HL-60/S4 treated with phorbol 12-myristate 13-acetate at 8.2 ng/mL for 4 days and 3 days (cell line): ENCODE data around the gene JCAD.
"Not testable (repeated sequence)": the region's sequence is repeated elsewhere in the genome, so short reads cannot be mapped to it uniquely, and the experiment has no call there.

ENCODE experiments used
- in situ Hi-C: fragments of 300-500 bp; cut with MboI; formaldehyde crosslinking; loops from 2 replicates; pipeline ENCODE4 v1.15.0; 2022; ENCODE audit warnings: low sequenced_read_pairs

The JCAD gene

GRCh38 chr10:30059209-30060107 is at the start of gene JCAD:
Gene JCAD, minus strand, starts transcription at chr10:30059586. Its CDS starts 11,774 bp downstream, at chr10:30047812.
- in situ Hi-C loops = no loop called here

- in situ Hi-C loops = no loop called here
Observed at GRCh38 chr10:30106987-30107386, 47.6 kb upstream of the JCAD start.

- in situ Hi-C loops = no loop called here
Observed at GRCh38 chr10:30103595-30104320, 44.4 kb upstream of the JCAD start.

- in situ Hi-C loops = not testable (repeated sequence)
Observed at GRCh38 chr10:30099706-30100105, 40.3 kb upstream of the JCAD start.

- in situ Hi-C loops = no loop called here
Observed at GRCh38 chr10:30099101-30099500, 39.7 kb upstream of the JCAD start.

- in situ Hi-C loops = no loop called here
Observed at GRCh38 chr10:30098629-30099028, 39.2 kb upstream of the JCAD start.

- in situ Hi-C loops = no loop called here
Observed at GRCh38 chr10:30096564-30096963, 37.2 kb upstream of the JCAD start.

GRCh38 chr10:30095631-30096422 is 36.4 kb upstream of the JCAD start:
- in situ Hi-C loops = no loop called here

- in situ Hi-C loops = no loop called here
Observed at GRCh38 chr10:30094601-30095000, 35.2 kb upstream of the JCAD start.

GRCh38 chr10:30093303-30093950 is 34.0 kb upstream of the JCAD start:
- in situ Hi-C loops = no loop called here

GRCh38 chr10:30092151-30092790 is 32.9 kb upstream of the JCAD start:
- in situ Hi-C loops = no loop called here

- in situ Hi-C loops = no loop called here
Observed at GRCh38 chr10:30091136-30091535, 31.8 kb upstream of the JCAD start.

- in situ Hi-C loops = no loop called here
Observed at GRCh38 chr10:30088178-30088577, 28.8 kb upstream of the JCAD start.

- in situ Hi-C loops = no loop called here
Observed at GRCh38 chr10:30083934-30084333, 24.5 kb upstream of the JCAD start.

GRCh38 chr10:30081182-30081581 is 21.8 kb upstream of the JCAD start:
- in situ Hi-C loops = no loop called here

GRCh38 chr10:30080161-30080560 is 20.8 kb upstream of the JCAD start:
- in situ Hi-C loops = no loop called here

- in situ Hi-C loops = no loop called here
Observed at GRCh38 chr10:30079408-30079807, 20.0 kb upstream of the JCAD start.

GRCh38 chr10:30075481-30075880 is 16.1 kb upstream of the JCAD start:
- in situ Hi-C loops = no loop called here

- in situ Hi-C loops = no loop called here
Observed at GRCh38 chr10:30074933-30075332, 15.5 kb upstream of the JCAD start.

- in situ Hi-C loops = no loop called here
Observed at GRCh38 chr10:30074090-30074489, 14.7 kb upstream of the JCAD start.

- in situ Hi-C loops = no loop called here
Observed at GRCh38 chr10:30073767-30074060, 14.3 kb upstream of the JCAD start.
